SIG-M5 treated with dmso at 0.1 percent for 504 hours (cell line): ENCODE measurements around the gene PHF8.

Experiments used
- DNase-seq: peaks from one replicate; lab custom pipeline; 2025; ENCODE audit not compliant: unreplicated experiment; lab: John Stamatoyannopoulos, UW

PHF8 gene

GRCh38 chrX:54044126-54044876 is at the start of gene PHF8:
TSS of gene PHF8 (minus strand) at chrX:54044473. CDS start at chrX:54042728, 1,745 bp downstream.
- DNase-seq: peak; percentile 98

- DNase-seq: no peak
These were observed 49.3 kb upstream of the PHF8 start for GRCh38 chrX:54093571-54093970.

- no peak for DNase-seq
These were observed 48.9 kb upstream of the PHF8 start for GRCh38 chrX:54093159-54093558.

- DNase-seq: no peak
These were observed 46.6 kb upstream of the PHF8 start for GRCh38 chrX:54090880-54091279.

DNA sequence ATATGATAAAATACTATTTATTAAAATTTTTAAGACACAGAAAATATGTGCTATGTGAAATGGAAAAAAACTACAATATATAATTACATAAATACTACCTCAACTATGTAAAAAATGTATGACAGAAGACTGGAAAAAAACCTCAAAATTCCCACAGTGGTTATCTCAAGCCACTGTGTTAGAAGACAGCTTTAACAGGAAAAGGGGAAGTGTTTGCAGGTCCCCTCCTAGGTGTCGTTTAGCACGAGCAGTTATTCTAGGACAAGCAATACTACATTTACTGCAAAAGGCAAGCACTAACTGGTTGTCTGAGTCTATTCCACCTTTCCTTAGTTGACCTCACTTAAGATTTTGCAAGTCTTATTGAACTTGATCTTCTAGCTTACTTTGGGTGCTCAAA is 44.9 kb upstream of the PHF8 start:
- DNase-seq: no peak

GRCh38 chrX:54087661-54088060 is 43.4 kb upstream of the PHF8 start:
- DNase-seq: no peak

- DNase-seq: no peak
These were observed 41.4 kb upstream of the PHF8 start for GRCh38 chrX:54085666-54086065.

DNA sequence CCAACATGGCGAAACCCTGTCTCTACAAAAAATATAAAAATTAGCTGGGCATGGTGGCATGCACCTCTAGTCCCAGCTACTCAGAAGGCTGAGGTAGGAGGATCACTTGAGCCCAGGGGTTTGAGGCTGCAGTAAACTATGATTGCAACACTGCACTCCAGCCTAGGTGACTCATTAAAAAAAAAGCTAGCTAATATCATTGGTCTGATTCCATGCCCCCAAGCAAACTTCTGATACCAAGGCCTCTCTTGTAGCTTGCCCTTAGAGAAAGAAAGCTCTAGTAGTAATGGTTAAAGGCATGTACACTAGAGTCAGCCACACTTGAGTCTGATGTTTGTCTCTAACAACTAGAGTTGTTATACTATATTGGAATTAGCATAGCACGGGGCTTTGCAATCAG is 32.6 kb upstream of the PHF8 start:
- DNase-seq: peak; percentile 3

DNA sequence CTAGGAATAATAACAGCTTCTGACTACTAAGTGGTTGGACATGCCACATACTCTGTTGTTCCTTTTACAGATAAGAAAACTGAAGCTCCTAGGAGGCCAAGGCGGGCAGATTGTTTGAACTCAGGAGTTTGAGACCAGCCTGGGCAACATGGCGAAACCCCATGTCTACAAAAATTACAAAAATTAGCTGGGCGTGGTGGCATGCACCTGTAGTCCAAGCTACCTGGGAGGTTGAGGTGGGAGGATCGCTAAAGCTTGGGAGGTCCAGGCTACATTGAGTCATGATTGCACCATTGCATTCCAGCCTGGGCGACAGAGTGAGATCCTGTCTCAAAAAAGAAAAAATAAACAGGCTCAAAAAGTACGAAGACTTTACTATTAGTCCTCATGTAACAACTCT is 30.6 kb upstream of the PHF8 start:
- DNase-seq: no peak

DNA sequence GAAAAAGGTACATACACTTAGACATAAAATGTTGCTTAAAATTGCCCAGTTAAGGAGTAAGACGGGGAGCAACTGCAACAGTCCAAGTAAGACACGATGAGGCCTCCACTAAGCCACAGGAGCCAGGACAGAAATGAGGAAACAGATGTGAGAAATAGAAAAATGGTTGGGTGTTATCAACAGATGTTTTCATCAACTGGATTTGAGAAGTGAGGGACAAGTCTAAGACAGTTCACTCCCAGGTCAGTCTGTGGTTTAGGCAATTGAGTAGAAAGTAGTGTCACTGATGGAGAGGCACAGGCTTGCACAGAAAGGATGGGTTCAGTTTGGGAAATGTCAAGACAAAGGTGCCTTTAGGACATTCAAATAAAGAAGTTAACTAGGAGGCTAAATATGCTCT is 23.5 kb upstream of the PHF8 start:
- DNase-seq: peak; percentile 39

DNA sequence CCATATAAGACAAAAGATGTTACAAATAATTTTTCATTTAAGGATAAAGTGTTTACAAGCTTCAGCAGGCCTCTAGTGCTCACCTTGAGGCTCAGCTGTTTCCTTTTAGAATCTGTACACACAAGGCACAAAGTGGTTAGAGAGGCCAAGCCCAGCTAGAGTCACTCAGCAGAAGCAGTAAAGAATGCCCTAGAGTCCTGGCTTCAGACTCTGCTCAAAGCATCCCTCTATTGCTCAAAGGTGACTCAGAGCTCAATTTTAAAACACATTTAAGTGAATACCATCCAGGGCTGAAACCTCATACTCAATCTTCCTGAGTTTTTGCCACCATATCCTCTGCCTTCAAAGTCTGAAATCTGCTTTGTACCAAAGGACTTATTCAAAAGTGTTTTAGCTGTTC is 22.6 kb upstream of the PHF8 start:
- DNase-seq: no peak

DNA sequence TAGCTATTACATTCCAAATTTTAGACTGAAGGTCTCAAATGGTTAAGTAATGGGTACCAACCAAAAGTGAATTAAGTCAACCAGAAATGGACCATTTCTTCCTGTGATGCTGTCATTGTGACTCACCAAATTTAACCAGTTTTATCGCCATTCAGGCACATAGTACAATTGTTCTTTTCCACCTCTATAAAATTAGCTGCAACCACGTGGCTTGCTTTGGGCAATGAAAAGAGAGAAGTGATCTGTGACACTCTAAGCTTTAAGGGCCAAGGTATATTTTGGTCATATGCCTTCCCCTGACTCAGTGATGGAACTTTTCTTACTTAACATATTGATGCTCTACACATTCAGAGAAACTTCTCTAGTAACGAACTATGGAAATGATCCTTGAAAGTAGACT is 20.3 kb upstream of the PHF8 start:
- no peak for DNase-seq

DNA sequence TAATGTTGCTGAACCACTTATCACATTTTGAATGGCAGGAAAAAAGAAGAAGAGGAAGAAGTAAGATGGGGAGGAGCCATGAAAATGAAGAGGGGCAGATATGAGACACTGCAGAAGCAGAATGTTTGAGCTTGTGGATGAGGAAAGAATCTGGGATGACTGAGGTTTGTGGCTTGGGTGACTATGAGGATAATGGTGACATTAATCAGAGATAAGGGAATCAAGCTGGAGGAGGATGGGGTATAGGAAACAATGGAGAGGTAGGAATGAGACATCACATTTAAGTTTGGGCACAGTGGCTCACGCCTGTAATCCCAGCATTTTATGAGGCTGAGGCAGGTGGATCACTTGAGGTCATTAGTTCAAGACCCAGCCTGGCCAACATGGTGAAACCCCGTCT is 19.1 kb upstream of the PHF8 start:
- DNase-seq: no peak

DNA sequence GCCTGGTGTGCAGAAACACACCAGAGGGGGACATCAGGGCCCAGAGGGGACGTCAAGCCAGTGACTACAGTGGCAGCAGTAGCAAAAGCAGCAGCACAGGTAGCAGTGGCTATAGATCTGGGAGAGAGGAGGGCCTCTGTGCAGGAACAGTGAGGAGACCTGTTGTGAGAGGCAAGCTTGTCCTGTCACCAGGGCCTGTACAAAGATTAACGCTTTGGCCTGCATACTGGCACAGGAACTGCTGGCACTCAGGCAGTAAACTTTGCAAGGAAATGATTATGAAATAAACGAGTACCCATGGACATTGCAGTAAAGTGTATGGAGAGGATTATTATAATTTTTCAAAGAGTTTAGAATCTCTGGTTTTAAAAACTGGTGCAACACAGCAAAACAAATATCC is 5.5 kb upstream of the PHF8 start:
- DNase-seq: no peak

DNA sequence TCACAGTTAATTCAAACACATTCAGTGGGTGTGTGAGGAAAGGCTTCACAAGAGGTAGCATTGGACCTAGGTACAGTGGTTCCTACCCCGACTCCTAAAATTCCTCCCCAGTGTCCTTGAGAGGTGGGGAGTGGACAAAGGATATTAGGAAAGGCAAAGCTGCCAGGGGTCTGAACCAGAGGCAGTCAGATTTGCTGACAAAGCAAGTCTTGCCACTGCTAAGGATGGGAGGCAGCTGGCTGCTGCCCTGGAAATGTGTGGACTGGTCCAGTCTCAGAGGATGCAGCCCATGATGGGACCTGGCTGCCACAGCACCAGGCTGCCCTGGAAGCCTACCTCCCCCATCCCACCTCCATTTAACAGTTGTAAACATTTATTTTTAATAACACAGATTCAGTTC is 4.1 kb upstream of the PHF8 start:
- no peak for DNase-seq

GRCh38 chrX:54045563-54046228 is 1.4 kb upstream of the PHF8 start:
- no peak for DNase-seq

GRCh38 chrX:54044877-54045338 is 635 bp upstream of the PHF8 start:
- peak; percentile 69 for DNase-seq

DNA sequence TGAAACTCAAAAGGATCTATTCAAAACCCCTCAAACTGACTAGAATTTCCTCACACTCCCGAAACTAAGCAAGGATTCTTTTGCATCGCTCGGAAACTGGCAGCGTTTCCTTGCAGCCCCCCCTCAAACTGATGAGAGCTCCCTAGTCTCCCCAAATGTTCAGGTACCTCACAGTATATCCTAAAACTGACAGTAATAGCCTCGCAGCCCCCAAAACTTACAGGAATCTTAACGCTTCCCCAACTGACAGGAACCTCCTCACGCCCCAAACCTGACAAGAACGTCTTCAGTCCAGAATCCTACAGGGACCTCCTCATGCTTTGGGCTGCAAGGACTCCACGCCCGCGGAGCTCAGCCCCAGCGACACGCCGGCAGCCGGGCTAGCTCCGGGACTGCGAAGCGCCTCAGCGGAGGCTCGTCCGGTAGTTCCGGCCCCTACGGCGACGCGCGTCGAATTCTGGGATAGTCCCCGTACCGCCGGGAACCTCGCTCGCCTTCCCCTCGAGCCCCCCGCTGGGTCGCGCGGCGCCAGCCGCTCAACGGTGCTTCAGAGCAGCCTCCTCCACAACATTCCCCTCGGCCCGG is 640 bp downstream of the PHF8 start:
- DNase-seq: peak; percentile 18

- no peak for DNase-seq
These were observed 1.2 kb downstream of the PHF8 start for GRCh38 chrX:54043056-54043455.

GRCh38 chrX:54042609-54043021 is 1.7 kb downstream of the PHF8 start:
- peak; percentile 44 for DNase-seq

- no peak for DNase-seq
These were observed 13.9 kb downstream of the PHF8 start for GRCh38 chrX:54030329-54030728.

- no peak for DNase-seq
These were observed 14.6 kb downstream of the PHF8 start for GRCh38 chrX:54029529-54030143.
